ENCODE data around the gene KAZN.

KAZN gene

GRCh38 chr1:14648896-14649855, 50.7 kb downstream of the KAZN start:
- DNase-seq = no peak

GRCh38 chr1:14649976-14650375, 51.5 kb downstream of the KAZN start:
- no peak for DNase-seq

DNA sequence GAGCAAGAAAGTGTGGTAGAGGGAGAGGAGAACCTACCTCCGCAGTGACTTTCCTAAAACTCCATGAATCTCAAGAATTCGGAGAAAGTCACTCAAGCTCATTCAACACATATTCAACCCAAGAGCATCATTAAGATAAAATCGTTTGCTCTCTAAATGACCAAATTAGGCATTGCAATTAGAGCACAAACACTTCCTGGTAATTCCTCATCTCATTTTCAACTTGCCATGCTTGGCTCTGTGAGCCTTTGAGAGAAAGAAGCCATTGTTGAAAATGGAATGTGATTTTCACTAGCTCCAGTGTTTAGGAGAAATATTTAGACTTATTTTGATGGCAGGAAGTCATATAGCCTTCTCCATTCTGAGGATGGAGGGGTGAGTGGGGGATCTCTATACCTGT, 52.5 kb downstream of the KAZN start:
- DNase-seq = no peak

DNA sequence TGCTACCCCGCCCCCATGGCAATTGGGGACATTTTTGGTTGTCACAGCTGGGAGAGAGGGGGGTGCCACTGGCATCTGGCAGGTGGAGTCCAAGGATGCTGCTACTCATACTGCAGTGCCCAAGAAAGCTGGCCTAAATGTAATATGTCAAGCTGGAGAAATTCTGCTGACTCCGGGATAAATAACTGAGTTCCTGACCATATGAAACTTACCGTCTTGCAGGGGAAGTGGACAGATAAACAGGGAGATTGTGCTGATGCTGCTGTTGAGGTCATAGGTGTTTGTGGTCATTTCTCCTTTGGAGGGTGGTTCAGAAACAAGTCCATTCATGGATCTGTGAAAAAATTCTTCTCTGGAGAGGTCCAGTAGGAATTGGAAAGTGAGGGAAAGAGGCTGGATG, 54.4 kb downstream of the KAZN start:
- no peak for DNase-seq

GRCh38 chr1:14653461-14653960, 55.0 kb downstream of the KAZN start:
- no peak for DNase-seq

- DNase-seq = no peak
Measured at GRCh38 chr1:14654554-14654953, 56.1 kb downstream of the KAZN start.

DNA sequence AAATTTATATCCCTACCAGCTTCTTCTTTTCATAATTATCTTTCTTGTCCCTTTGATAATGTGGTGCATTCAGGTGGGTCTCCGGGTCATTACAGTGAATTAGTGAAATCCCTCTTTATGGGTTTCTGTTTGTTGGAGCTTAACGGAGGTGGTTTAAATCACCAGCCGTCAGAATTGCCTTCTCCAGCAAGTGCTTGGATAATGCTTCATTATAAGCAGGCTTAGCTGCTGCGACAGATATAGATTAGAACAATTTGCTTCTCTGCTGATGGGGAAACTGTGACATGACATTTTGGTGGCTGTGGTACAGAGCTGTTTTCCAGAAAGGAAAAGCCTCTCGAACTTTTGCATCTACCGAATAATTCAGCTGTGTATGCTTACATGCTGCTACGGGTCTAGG, 56.9 kb downstream of the KAZN start:
- DNase-seq = no peak

DNA sequence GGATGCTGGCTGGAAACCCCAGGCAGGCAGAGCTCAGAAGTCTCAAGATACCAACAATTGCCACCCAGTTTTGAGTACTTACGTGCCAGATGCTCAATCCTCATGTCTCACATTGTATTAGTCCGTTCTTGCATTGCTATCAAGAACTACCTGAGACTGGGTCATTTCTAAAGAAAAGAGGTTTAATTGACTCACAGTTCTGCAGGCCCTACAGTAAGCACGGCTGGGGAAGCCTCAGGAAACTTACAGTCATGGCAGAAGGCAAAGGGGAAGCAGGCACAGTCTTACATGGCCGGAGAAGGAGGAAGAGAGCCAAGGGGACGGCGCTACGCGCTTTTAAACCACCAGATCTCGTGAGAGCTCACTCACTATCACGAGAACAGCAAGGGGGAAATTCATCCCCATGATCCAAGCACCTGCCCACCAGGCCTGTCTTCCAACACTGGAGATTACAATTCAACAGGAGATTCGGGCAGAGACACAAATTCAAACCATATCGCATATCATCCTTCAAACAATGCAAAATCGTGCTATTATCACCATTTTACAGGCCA, 58.0 kb downstream of the KAZN start:
- DNase-seq = no peak

DNA sequence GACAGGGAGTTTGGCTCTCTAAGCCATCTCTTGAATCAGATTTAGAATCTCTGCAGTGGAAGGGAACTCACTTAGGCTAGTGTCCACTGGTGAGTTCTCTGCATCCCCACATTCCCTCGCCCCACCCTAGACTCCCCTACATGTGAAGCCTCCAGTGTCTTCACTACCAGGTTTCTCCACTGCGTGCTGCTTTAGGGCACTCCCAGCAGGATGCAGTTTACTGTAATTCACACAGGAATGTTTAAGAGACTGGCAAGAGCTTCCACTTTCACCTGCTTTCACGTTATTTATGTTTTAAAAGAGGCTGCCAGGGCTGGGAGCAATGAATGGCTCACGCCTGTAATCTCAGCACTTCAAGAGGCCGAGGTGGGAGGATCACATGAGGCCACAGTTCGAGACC, 60.2 kb downstream of the KAZN start:
- no peak for DNase-seq

GRCh38 chr1:14659913-14660312, 61.4 kb downstream of the KAZN start:
- no peak for DNase-seq

GRCh38 chr1:14660801-14661200, 62.3 kb downstream of the KAZN start:
- no peak for DNase-seq

DNA sequence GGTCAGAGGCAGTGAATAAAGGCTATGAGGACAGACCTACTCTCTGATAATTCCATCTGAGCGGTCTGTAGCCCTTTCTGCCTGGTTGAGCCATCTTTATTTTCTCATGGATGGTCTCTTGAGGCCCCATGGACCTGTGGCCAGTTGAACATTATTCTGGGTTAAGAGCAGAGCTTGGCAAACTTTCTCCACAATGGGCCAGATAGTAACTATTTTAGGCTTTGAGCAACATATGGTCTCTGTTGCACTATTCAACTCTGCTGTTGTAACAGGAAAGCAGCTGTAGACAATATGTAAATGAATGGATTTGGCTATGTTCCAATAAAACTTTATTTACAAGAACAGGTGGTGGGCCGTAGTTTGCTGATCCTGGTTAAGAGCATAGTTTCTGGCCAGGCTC, 62.7 kb downstream of the KAZN start:
- no peak for DNase-seq

GRCh38 chr1:14662116-14662515, 63.6 kb downstream of the KAZN start:
- no peak for DNase-seq

- DNase-seq = no peak
Measured at GRCh38 chr1:14663773-14664172, 65.3 kb downstream of the KAZN start.

GRCh38 chr1:14666373-14666772, 67.9 kb downstream of the KAZN start:
- DNase-seq = no peak

GRCh38 chr1:14666962-14667650, 68.6 kb downstream of the KAZN start:
- no peak for DNase-seq

DNA sequence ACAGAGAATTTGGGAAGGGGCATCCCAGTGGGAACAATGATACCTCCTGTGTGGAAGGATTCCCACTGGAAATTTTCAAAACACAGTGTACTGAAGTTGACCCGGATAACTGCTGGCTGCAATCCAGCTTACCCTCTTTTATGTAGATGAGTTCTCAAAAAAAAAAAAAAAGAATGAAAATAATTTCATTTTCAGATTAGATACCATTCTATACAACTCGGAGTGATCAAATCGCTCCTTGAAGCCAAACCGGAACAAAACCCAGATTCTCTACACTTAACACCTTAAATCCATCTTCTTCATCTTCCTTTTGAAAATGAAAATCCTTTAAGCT, 69.1 kb downstream of the KAZN start:
- DNase-seq = no peak

- DNase-seq = no peak
Measured at GRCh38 chr1:14668538-14668937, 70.1 kb downstream of the KAZN start.

DNA sequence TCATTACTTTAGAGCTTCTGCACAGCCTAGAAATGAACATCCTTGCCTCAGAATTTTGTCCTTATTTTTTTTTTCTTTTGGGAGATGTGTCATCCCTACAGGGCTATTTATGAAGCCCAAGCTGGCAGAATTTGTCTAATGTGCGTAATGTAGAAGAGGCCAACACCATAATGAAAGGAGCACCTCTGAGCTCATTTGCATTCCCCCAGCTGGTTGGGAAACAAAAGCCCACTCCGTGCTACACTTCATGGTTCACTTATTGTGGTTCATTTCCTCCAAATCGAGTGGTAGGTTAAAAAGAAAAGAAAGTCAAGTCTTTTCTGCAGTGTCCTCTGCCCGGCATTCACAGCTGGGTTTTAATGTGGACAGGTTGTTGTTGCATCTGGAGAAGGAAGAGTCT, 73.5 kb downstream of the KAZN start:
- no peak for DNase-seq

DNA sequence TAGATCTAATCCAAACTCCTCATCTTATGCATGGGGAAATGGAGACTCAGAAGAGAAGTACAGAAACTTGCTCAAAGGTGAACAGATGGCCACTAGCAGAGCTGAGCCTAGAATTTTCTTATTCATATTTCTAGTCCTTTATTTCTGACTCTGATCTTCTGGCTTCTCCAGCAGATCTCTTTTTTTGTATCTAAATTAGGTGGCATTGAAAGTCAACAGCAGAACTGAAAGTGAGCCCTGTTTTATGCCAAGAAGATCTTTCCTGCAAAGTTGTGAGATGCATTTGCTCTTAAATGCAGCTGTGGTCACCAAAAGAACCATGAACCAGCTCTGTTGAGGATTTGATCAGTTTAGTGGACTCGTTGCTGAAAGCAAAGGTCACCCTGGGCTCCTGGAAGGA, 75.5 kb downstream of the KAZN start:
- no peak for DNase-seq

GRCh38 chr1:14676400-14676799, 77.9 kb downstream of the KAZN start:
- no peak for DNase-seq

- DNase-seq = no peak
Measured at GRCh38 chr1:14677292-14677971, 78.9 kb downstream of the KAZN start.

- no peak for DNase-seq
Measured at GRCh38 chr1:14678011-14678638, 79.6 kb downstream of the KAZN start.
